PC-9 (cell line): ENCODE data around the gene ATP11A.

ENCODE experiments used
- EZH2 ChIP-seq: fragments of 200-600 bp; sonication (generic); IDR thresholded peaks from 2 replicates; pipeline ENCODE4 v1.8.0; 2017; ENCODE audit warnings: antibody characterized with exemption, low read depth
- TF ChIP-seq, protein P1 (sequence below): fragments of 200-600 bp; sonication (generic); conservative IDR thresholded peaks from 2 replicates; pipeline ENCODE4 v1.6.1; 2017; ENCODE audit warnings: mixed run types, antibody characterized with exemption, mild to moderate bottlenecking, moderate library complexity

DNA sequence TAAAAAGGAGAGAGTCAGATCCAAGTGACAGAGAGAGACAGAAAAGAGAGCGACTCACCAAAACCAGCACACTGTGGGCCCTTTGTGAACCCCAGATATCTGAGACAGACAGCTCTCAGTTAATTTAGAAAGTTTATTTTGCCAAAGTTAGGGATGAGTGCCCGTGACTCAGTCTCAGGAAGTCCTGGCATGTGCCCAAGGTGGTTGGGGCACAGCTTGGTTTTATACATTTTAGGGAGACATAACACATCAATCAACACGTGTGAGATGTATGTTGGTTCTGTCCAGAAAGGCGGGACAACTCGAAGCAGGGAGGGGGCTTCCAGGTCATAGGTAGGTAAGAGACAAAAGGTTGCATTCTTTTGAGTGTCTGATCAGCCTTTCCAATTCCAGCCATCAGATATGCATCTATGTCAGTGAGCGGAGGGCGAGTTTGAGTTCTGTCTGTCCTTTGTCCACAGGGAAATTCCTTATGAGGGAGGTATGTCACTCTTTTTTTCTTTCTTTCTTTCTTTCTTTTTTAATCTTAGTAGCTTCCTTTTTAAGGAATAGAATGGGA lies 37.2 kb upstream of the ATP11A start:
- TF ChIP-seq, protein P1, sequence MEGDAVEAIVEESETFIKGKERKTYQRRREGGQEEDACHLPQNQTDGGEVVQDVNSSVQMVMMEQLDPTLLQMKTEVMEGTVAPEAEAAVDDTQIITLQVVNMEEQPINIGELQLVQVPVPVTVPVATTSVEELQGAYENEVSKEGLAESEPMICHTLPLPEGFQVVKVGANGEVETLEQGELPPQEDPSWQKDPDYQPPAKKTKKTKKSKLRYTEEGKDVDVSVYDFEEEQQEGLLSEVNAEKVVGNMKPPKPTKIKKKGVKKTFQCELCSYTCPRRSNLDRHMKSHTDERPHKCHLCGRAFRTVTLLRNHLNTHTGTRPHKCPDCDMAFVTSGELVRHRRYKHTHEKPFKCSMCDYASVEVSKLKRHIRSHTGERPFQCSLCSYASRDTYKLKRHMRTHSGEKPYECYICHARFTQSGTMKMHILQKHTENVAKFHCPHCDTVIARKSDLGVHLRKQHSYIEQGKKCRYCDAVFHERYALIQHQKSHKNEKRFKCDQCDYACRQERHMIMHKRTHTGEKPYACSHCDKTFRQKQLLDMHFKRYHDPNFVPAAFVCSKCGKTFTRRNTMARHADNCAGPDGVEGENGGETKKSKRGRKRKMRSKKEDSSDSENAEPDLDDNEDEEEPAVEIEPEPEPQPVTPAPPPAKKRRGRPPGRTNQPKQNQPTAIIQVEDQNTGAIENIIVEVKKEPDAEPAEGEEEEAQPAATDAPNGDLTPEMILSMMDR = no peak
- no peak for TF ChIP-seq EZH2
